Myocyte (in vitro differentiated cells): Measurements from ENCODE around the gene BRD9. TPM values are rescaled to one million over a fixed set of nuclear protein-coding genes. Genes with fewer than 3 reads are reported as not detected.

Experiments
- DNase-seq: peaks from one replicate; pipeline ENCODE4 v3.0.0-alpha.2; 2012; ENCODE audit warnings: low read depth
- total RNA-seq: library from RNA; depleted of rRNA; stranded (reverse); fragments of >200 nt; gene quantifications from 2 replicates; pipeline ENCODE4 v1.2.3, GENCODE V29; 2014

Gene BRD9
- total RNA-seq, 1 donor from 2014 or later, result 30.9 TPM

DNA sequence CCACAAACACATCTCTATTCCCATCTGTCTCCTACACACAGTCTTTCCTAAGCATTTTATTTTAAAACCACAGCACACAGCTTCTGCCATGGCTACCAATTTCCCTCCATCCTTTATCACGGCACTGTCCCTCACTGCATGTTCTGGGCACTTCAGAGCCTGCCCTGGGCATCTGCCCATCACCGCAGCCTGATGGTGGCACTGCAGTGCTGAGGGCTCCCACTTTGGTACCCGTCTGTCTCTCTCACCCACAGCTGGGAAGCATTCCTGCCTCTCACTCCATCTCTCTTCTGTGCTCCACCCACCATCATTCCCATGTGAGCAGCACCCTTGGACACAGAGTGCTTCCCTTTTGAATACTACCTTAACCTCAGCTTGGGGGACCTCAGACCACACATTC lies 73.5 kb downstream of the BRD9 start:
- no peak for DNase-seq

DNA sequence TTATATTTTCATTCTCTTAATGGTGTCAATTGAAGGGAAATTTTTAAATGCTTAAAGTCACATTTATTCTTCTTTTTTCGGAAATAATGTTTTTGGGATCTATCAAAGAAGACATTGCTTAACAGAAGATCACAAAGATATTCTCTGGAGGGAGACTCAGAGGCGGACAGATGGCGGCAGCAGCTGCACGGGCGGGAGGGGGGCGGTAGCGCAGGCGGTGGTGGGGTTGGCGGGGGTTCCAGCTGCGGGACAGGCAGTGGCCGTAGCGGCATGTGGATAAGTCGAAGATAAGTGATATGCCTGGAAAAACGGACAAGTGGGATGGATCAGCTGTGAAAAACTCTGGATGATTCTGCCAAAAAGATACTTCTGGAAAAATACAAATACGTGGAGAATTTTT lies 76.4 kb downstream of the BRD9 start:
- no peak for DNase-seq

DNA sequence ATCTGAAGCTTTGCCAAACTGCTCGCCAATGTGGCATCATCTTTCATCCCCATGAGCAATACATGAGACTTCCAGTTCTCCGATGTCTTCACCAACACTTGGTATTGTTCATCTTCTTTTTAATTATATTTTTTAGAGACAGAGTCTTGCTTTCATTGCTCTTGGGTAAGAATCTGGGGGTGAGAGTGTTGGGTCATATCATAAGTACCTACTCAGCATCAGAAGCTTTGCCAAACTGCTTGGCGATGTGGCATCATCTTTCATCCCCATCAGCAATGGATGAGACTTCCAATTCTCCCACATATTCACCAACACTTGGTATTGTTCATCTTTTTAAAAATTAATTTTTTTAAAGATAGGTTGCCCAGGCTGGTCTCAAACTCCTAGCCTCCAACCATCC lies 77.2 kb downstream of the BRD9 start:
- DNase-seq, result no peak

Other genes starting within 250 kb of the BRD9 start
- gene TPPP, start 199.4 kb downstream of the BRD9 start, total RNA-seq, result 0.10 and 0.24 TPM in 2 replicates
- not detected in 2 replicates for gene ZDHHC11B, start 108.1 kb downstream of the BRD9 start, total RNA-seq
- gene ZDHHC11, start 41.8 kb downstream of the BRD9 start, total RNA-seq, result 0.37 and 0.73 TPM in 2 replicates
- 3.5 and 4.5 TPM in 2 replicates for gene TRIP13, start 83 bp upstream of the BRD9 start, total RNA-seq
- gene NKD2, start 116.0 kb upstream of the BRD9 start, total RNA-seq, result not detected in 2 replicates
- 38.0 and 77.2 TPM in 2 replicates for gene SLC12A7, start 219.3 kb upstream of the BRD9 start, total RNA-seq